Dedifferentiated amniotic fluid mesenchymal stem cell (primary cell): ENCODE measurements around the gene POLD4.
A peak's percentile ranks its signal among the peaks of the same experiment; 100 is the strongest.
"Not testable (repeated sequence)": the region's sequence is repeated elsewhere in the genome, so short reads cannot be mapped to it uniquely, and the experiment has no call there.

Source experiments
- DNase-seq: peaks from one replicate; pipeline ENCODE4 v3.0.0-alpha.2; 2016; ENCODE audit errors: extremely low spot score

The POLD4 gene

DNA sequence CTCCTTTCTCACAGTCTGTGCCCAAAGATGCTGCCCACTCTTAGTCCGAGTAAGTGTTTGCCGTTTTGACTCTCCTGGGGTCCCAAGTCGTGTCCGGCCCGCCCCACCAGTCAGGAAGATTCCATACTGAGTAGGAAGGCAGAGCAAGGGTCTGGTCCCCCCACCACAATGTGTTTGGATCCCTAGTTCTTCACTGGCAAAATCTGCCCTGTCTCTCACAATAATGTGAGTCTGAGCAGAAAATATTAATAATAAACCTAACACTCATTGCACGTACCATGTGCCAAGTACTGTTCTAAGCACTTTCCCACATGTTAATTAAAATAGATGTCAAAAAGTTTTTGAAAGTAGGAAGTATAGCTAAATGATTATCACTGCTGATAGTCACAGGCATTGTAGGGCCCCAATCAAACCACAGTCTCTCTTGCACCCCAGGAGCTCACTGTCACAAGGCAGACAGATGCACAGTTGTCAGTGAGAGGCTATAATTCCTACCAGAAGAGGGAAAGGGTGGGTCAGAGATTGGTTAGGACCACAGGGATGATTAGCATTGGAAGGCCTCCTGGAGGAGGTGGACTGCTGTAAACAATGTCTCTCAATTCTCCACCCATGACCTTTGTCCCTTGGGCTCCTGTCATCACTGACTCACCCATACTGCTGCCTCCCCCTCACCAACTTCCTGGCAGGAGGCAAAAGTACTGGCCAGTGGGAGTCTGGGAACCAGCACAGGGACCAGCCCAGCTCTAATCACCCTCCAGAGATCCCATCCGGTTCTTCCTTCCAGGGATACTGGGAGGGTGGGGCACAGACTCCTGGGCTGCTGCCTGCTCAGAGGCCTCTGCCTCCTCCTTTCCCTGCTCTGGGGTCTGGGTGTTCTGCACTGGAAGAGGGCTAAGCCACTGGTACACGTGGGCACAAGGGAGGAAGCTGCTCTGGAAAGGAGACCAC is 1.0 kb upstream of the POLD4 start:
- DNase-seq, result peak; percentile 70

DNA sequence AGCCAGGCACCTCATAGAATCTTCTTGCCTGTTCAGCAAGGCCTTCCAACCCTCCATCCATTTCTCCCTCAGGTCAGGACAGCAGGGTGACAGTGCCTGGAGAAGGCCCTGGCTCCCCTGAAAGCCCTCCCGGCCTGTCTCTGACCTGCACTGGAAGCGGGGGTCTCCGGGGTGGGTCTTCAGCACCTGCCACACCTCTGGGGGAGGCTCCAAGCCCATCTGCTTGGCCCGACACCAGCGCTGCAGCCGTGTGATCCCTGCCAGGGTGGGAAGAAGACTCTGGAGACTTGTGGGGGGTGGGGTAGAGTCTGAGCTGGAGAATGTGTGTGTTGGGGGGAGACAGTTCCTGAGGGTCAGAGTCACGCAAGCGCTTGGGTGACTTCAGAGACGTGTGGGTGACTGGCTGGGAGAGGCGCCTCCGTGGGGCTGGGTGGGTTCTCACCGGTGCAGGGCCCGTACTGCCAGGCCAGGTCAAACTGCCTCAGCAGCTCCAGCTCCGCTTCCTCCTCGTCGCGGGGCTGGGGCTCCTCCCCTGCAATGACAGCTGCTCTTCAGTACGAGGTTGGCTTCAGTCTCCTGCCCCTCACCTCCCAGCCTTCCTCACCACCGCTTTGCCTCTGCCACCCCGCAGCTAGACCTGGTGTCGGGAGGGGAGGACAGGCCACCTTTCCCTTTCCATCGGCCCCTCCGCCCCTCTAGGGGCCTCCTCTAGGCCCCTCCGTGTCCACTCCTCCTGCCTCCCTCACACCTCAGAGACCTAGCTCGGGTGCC is 615 bp downstream of the POLD4 start:
- DNase-seq, result no peak

GRCh38 chr11:67351275-67352005 is 1.9 kb downstream of the POLD4 start:
- DNase-seq, result peak; percentile 66

DNA sequence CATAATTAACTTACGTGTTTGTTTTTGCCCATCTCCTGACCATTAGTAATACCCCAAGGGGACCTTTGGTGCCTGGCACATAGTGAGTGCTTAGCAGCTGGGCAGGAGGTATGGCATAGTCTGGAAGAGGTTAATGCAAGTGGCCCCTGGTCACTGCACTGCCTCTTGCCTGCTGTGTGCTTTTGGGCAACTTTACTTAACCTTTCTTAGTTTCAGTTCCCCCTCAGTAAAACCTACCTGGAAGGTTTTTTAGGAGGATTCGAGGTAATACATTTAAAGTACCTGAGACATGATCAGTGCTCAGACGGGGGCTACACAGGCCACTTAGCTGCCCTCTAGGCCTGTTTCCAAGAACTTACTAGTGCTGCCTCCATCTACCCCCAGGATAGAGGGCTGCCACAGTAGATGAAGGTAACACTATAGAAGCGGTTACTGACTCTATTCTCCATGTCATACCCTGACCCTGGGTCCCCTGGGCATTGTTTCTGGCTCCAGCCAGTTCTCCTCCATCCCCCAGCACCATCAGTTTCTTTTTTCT is 3.3 kb downstream of the POLD4 start:
- no peak for DNase-seq

- DNase-seq, result no peak
Measured at GRCh38 chr11:67349457-67349856, 3.9 kb downstream of the POLD4 start.

GRCh38 chr11:67349036-67349435 is 4.3 kb downstream of the POLD4 start:
- DNase-seq, result no peak

GRCh38 chr11:67347964-67348749 is 5.2 kb downstream of the POLD4 start:
- no peak for DNase-seq

GRCh38 chr11:67345920-67346819 is 7.2 kb downstream of the POLD4 start:
- peak; percentile 69 for DNase-seq

DNA sequence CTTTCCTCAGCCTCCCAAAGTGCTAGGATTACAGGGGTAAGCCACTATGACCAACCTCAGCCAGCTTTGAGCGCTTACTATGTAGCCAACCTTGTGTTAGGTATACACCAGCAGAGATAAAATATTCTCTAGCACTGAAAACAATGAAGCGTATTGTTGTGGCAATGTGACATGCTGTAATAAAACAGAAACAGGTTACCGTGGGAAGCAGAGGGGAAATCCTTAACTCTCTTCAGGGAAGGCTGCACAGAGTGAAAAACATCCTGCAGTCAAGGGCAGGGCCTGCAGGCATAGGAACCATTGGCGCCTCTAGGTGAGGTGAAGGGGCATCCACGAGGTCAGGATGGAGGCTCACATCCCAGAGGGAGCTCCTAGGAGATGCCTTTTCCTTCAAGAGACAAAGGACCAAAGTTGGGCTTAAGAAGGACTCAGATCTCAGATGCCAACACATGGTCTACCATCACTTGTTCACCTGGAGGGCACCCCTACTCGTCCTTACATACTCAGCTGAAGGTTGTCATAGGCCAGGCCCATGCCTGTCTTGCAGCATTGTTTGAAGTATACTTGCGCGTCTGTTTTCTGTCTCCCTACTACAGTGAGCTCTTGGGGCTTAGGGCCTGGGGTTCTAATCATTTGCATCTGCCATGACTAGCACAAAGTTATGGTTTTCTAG is 8.0 kb downstream of the POLD4 start:
- no peak for DNase-seq

DNA sequence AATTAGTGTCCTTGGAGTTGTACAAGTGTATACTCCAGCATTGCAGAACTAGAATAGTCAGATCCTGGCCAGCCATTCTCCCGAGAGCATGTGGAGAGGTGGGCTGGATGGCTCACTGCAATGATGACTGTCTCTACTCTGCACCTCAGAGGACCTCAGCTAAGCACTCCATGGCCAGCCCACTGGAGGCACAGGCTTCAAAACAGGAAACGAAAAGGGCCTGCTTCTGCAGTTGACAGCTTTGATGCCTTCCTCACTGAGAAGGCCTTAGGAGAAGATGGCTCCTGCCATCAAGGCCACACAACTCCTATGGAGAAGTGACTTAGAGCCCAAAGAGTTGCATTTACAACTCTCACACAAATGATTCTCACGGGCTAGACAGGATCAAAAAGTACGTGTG is 9.1 kb downstream of the POLD4 start:
- no peak for DNase-seq

DNA sequence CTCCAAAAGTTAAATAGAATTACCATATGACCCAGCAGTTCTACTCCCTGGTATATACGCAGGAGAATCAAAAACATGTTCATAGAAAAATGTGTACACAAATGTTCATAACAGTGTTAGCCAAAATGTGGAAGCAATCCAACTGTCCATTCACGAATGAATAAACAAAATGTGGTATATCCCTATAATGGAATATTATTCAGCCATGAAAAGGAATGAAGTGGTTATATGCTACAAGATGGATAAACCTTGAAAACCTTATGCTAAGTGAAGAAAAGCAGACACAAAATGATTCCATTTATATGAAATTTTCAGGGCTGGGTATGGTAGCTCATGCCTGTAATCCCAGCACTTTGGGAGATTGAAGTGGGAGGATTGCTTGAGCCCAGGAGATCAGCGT is 16.1 kb downstream of the POLD4 start:
- DNase-seq, result no peak

GRCh38 chr11:67332081-67332691 is 21.2 kb downstream of the POLD4 start:
- no peak for DNase-seq

- DNase-seq, result no peak
Measured at GRCh38 chr11:67323526-67323925, 29.8 kb downstream of the POLD4 start.

DNA sequence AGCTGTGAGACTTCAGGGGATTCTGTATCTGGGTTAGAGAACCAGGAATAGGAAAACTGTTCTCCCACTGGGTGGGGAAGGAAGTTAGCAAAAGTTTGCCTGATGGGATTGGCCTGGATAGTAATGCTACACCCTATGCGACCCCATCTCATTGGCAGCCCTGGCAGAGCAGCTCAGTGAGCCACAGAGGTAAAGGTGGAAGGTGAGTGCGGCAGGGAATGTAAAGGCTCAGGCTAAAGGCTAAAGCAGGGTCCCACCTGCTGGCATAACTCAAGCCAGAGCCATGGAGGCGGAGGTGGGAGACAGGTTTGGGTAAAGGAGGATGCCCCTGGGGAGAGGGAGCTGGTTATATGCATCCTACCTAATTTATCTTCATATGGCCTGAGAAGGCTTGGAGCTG is 31.3 kb downstream of the POLD4 start:
- DNase-seq, result no peak

DNA sequence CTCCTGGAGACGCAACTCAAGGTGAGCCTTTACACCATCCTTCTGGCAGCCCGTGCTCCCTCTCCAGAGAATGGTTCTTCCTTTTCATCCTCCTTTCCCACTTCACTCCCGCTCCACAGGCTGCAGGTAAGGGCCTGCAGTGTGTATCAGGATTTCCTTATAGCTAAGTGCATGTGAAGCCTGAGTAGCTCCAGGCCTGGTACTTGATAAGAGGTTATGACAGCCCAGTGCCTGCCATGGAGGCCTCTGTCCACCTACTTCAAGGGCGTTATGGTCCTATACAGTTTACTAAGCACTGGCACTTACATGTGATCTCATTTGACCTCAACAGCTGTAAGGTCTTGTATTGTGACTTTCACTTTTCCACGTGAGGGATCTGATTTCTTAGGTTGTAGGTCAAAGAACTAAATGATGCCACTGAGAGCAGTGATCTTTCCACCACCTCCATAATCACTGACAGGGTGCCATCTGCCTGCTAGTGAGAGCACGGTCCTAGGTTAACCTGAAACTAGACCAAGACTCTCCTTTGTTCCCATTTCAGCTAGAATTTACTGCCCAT is 32.0 kb downstream of the POLD4 start:
- DNase-seq, result no peak

- no peak for DNase-seq
Measured at GRCh38 chr11:67320691-67321090, 32.7 kb downstream of the POLD4 start.

GRCh38 chr11:67320011-67320410 is 33.3 kb downstream of the POLD4 start:
- DNase-seq, result no peak

DNA sequence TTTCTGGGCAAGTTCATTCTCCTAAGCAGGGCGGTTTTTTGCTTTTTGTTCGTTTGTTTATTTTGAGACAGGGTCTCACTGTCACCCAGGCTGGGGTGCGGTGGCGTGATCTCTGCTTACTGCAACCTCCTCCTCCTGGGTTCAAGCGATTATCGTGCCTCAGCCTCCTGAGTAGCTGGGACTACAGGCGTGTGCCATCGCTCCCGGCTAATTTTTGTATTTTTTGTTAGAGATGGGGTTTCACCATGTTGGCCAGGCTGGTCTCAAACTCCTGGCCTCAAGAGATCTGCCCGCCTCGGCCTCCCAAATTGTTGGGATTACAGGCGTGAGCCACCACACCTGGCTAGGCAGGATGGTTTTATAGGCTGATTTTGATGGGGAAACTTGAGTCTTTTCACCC is 34.5 kb downstream of the POLD4 start:
- not testable (repeated sequence) for DNase-seq
